RWPE2 (cell line): ENCODE data around the gene PDPN.

Experiments used
- ATAC-seq: fragments of 200-7000 bp; cut with Tn5 transposase; 3 replicates; pipeline ENCODE4 v1.9.1; 2021; ENCODE audit warnings: low read depth
- DNase-seq: peaks from one replicate; pipeline ENCODE4 v3.0.0-alpha.2; 2020; ENCODE audit warnings: low spot score
- H3K27ac ChIP-seq: fragments of 450-650 bp; 2 replicates; pipeline ENCODE4 v1.5.1; 2017; ENCODE audit warnings: mild to moderate bottlenecking; ENCODE audit not compliant: poor library complexity, severe bottlenecking
- H3K27me3 ChIP-seq: fragments of 250-450 bp; sonication (Bioruptor Pico); 2 replicates; pipeline ENCODE4 v1.5.1; 2021; ENCODE audit warnings: mild to moderate bottlenecking, moderate library complexity; ENCODE audit not compliant: insufficient read depth, poor library complexity, severe bottlenecking
- H3K36me3 ChIP-seq: fragments of 250-450 bp; sonication (Bioruptor Pico); 2 replicates; pipeline ENCODE4 v1.5.1; 2020; ENCODE audit warnings: low read depth, mild to moderate bottlenecking, moderate library complexity
- H3K4me1 ChIP-seq: fragments of 250-450 bp; sonication (Bioruptor Pico); 2 replicates; pipeline ENCODE4 v1.5.1; 2021; ENCODE audit warnings: mild to moderate bottlenecking, moderate library complexity; ENCODE audit not compliant: insufficient read depth, poor library complexity, severe bottlenecking
- H3K4me3 ChIP-seq: fragments of 250-450 bp; sonication (Bioruptor Pico); 2 replicates; pipeline ENCODE4 v1.5.1; 2021; ENCODE audit warnings: mild to moderate bottlenecking, moderate library complexity; ENCODE audit not compliant: severe bottlenecking
- H3K9me3 ChIP-seq: fragments of 250-450 bp; sonication (Bioruptor Pico); 2 replicates; pipeline ENCODE4 v1.5.1; 2021; ENCODE audit warnings: mild to moderate bottlenecking, moderate library complexity; ENCODE audit not compliant: severe bottlenecking
- TF ChIP-seq, protein P1 (sequence below): fragments of 450-650 bp; IDR thresholded peaks from one replicate; pipeline ENCODE4 v1.5.1; 2017; ENCODE audit warnings: mild to moderate bottlenecking, moderate library complexity; ENCODE audit not compliant: poor library complexity, severe bottlenecking

Gene PDPN

GRCh38 chr1:13661539-13661938 lies 77.9 kb downstream of the PDPN start:
- peaks cover 13% of the 10 kb centered on the region for H3K4me1 ChIP-seq
- H3K4me3 ChIP-seq, result no peak overlapping the region
- no peaks in the 10 kb centered on the region for H3K36me3 ChIP-seq
- no peak for DNase-seq
- H3K9me3 ChIP-seq, result peaks cover 2% of the 10 kb centered on the region
- H3K27me3 ChIP-seq, result no peaks in the 10 kb centered on the region
- H3K27ac ChIP-seq, result no peak overlapping the region
- peak; percentile 69 for ATAC-seq
- TF ChIP-seq, protein P1, sequence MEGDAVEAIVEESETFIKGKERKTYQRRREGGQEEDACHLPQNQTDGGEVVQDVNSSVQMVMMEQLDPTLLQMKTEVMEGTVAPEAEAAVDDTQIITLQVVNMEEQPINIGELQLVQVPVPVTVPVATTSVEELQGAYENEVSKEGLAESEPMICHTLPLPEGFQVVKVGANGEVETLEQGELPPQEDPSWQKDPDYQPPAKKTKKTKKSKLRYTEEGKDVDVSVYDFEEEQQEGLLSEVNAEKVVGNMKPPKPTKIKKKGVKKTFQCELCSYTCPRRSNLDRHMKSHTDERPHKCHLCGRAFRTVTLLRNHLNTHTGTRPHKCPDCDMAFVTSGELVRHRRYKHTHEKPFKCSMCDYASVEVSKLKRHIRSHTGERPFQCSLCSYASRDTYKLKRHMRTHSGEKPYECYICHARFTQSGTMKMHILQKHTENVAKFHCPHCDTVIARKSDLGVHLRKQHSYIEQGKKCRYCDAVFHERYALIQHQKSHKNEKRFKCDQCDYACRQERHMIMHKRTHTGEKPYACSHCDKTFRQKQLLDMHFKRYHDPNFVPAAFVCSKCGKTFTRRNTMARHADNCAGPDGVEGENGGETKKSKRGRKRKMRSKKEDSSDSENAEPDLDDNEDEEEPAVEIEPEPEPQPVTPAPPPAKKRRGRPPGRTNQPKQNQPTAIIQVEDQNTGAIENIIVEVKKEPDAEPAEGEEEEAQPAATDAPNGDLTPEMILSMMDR, result no peak

- TF ChIP-seq, protein P1, result no peak
- H3K27me3 ChIP-seq, result no peaks in the 10 kb centered on the region
- H3K27ac ChIP-seq, result no peak overlapping the region
- DNase-seq (no peak), ATAC-seq (no peak)
- no peak overlapping the region for H3K4me3 ChIP-seq
- peaks cover 2% of the 10 kb centered on the region for H3K9me3 ChIP-seq
- no peaks in the 10 kb centered on the region for H3K36me3 ChIP-seq
- H3K4me1 ChIP-seq, result peaks cover 13% of the 10 kb centered on the region
Observed at GRCh38 chr1:13662493-13662892, 78.9 kb downstream of the PDPN start.

DNA sequence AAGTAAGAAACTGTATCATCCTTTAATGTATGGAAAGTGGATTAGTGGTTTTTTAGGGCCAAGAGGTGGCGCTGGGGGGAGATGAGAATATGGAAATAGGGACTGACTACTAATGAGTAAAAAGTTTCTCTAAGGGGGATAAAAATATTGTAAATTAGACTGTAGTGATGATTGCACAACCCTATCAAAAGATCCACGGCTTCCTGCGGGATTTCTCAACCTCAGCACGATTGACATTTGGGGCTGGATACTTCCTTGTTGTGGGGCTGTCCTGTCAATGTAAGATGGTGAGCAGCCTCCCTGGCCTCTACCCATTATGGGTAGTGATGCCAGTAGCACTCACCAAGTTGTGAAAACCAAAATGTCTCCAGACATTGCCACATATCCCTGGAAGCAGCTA lies 80.3 kb downstream of the PDPN start:
- Histone ChIP-seq H3K9me3 (peaks cover 2% of the 10 kb centered on the region), H3K27me3 (no peaks in the 10 kb centered on the region), H3K27ac (peak overlapping the region; percentile 40), H3K4me3 (no peak overlapping the region), H3K36me3 (no peaks in the 10 kb centered on the region), H3K4me1 (peaks cover 13% of the 10 kb centered on the region)
- TF ChIP-seq, protein P1, result no peak
- DNase-seq, result no peak
- ATAC-seq, result no peak

- H3K4me3 ChIP-seq, result no peak overlapping the region
- H3K27ac ChIP-seq, result peak overlapping the region; percentile 40
- DNase-seq, result peak; percentile 74
- ATAC-seq, result peak; percentile 68
- peaks cover 13% of the 10 kb centered on the region for H3K4me1 ChIP-seq
- TF ChIP-seq, protein P1, result no peak
- H3K36me3 ChIP-seq, result no peaks in the 10 kb centered on the region
- no peaks in the 10 kb centered on the region for H3K27me3 ChIP-seq
- peaks cover 1% of the 10 kb centered on the region for H3K9me3 ChIP-seq
Observed at GRCh38 chr1:13664451-13664850, 80.8 kb downstream of the PDPN start.

DNA sequence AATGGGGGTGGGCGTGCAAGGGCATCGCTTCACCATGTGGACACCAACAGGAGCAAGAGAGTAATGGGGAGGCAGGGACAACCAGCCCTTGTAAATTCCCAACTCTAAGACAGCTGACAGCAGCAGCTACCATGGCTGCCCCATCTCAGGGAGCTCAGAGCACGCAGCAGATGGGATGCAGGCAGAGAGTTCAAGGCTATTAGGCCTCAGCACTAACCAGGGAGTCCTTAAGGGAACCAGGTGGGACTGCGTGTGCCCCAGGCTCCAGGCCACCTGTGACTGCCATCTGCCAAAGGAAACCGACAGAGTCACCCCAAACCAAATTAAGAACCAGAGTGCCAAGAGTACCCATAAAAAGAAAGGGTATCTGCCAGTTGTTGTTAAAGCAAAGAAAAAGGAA lies 82.7 kb downstream of the PDPN start:
- peaks cover 13% of the 10 kb centered on the region for H3K4me1 ChIP-seq
- H3K27me3 ChIP-seq, result no peaks in the 10 kb centered on the region
- H3K36me3 ChIP-seq, result no peaks in the 10 kb centered on the region
- H3K9me3 ChIP-seq, result no peaks in the 10 kb centered on the region
- H3K27ac ChIP-seq, result no peak overlapping the region
- ATAC-seq (no peak), DNase-seq (no peak)
- TF ChIP-seq, protein P1, result no peak
- H3K4me3 ChIP-seq, result no peak overlapping the region
